HG03159 (cell line): ENCODE measurements around the gene MACROH2A2.
A peak's percentile ranks its signal among the peaks of the same experiment; 100 is the strongest.

Experiments
- ATAC-seq: cut with Tn5 transposase; IDR thresholded peaks from one replicate; pipeline ENCODE4 v1.9.1; 2021; ENCODE audit warnings: mild to moderate bottlenecking, moderate library complexity; ENCODE audit not compliant: unreplicated experiment

Gene MACROH2A2

GRCh38 chr10:70125918-70126552, 73.4 kb downstream of the MACROH2A2 start:
- ATAC-seq = no peak

GRCh38 chr10:70126700-70127395, 74.2 kb downstream of the MACROH2A2 start:
- no peak for ATAC-seq

- no peak for ATAC-seq
Observed at GRCh38 chr10:70130878-70131559, 78.4 kb downstream of the MACROH2A2 start.

- no peak for ATAC-seq
Observed at GRCh38 chr10:70131560-70131937, 78.9 kb downstream of the MACROH2A2 start.

GRCh38 chr10:70132098-70133029, 79.7 kb downstream of the MACROH2A2 start, which contains the start of gene AIFM2:
Gene AIFM2 (minus strand): TSS chr10:70132825. CDS start chr10:70124084, 8,741 bp downstream.
- ATAC-seq = peak; percentile 65

GRCh38 chr10:70135046-70135445, 82.4 kb downstream of the MACROH2A2 start:
- no peak for ATAC-seq

GRCh38 chr10:70135684-70136083, 83.0 kb downstream of the MACROH2A2 start:
- no peak for ATAC-seq

GRCh38 chr10:70137135-70137534, 84.5 kb downstream of the MACROH2A2 start:
- ATAC-seq = no peak

GRCh38 chr10:70137927-70138883, 85.6 kb downstream of the MACROH2A2 start:
- no peak for ATAC-seq

GRCh38 chr10:70139151-70139996, 86.7 kb downstream of the MACROH2A2 start:
- no peak for ATAC-seq

GRCh38 chr10:70139997-70140250, 87.3 kb downstream of the MACROH2A2 start:
- no peak for ATAC-seq

GRCh38 chr10:70140297-70140696, 87.7 kb downstream of the MACROH2A2 start:
- no peak for ATAC-seq

GRCh38 chr10:70142555-70142954, 89.9 kb downstream of the MACROH2A2 start:
- ATAC-seq = no peak

GRCh38 chr10:70144372-70145110, 91.9 kb downstream of the MACROH2A2 start:
- ATAC-seq = no peak

- peak; percentile 8 for ATAC-seq
Observed at GRCh38 chr10:70145166-70145665, 92.6 kb downstream of the MACROH2A2 start.

GRCh38 chr10:70145666-70146488, 93.2 kb downstream of the MACROH2A2 start:
- ATAC-seq = peak; percentile 57

GRCh38 chr10:70146489-70147258, 94.0 kb downstream of the MACROH2A2 start, which contains the start of gene TYSND1:
Gene TYSND1 (minus strand): TSS chr10:70146700. CDS start chr10:70146586, 114 bp downstream.
- ATAC-seq = peak; percentile 88
